Mesenchymal stem cell (in vitro differentiated cells and primary cell): ENCODE measurements around the gene SLC7A4.

Experiments
- DNase-seq: peaks from one replicate; pipeline ENCODE4 v3.0.0-alpha.2; 2013
- H2AFZ ChIP-seq: one replicate; pipeline ENCODE4 v1.6.1; 2013; ENCODE audit warnings: low read depth, mild to moderate bottlenecking, control low read depth, inconsistent platforms, low read length, moderate library complexity
- H2AK5ac ChIP-seq: 2 replicates; pipeline ENCODE4 v1.6.1; 2013; ENCODE audit warnings: low read length, moderate library complexity, mild to moderate bottlenecking, inconsistent platforms; ENCODE audit not compliant: severe bottlenecking
- H2BK120ac ChIP-seq: one replicate; pipeline ENCODE4 v1.6.1; 2013; ENCODE audit warnings: low read depth, mild to moderate bottlenecking, inconsistent platforms, low read length, moderate library complexity
- H2BK12ac ChIP-seq, 2 experiments: one replicate each; pipeline ENCODE4 v1.6.1; 2013; ENCODE audit warnings: inconsistent platforms in 2 of 2, low read length in 2 of 2, mild to moderate bottlenecking in 2 of 2, moderate library complexity in 2 of 2, control low read depth in 1 of 2
- H2BK15ac ChIP-seq: one replicate; pipeline ENCODE4 v1.6.1; 2013; ENCODE audit warnings: mild to moderate bottlenecking, low read depth, inconsistent platforms; ENCODE audit not compliant: poor library complexity, severe bottlenecking
- H2BK5ac ChIP-seq: 2 replicates; pipeline ENCODE4 v1.6.1; 2013; ENCODE audit warnings: low read depth, mild to moderate bottlenecking, low read length, control low read depth, inconsistent platforms; ENCODE audit not compliant: poor library complexity, severe bottlenecking
- H3K14ac ChIP-seq, 2 experiments: one replicate each; pipeline ENCODE4 v1.6.1; 2013; ENCODE audit warnings: inconsistent platforms in 2 of 2, low read length in 2 of 2, control low read depth in 1 of 2, mild to moderate bottlenecking in 1 of 2, moderate library complexity in 1 of 2
- H3K18ac ChIP-seq, 2 experiments: one replicate each; pipeline ENCODE4 v1.6.1; 2013; ENCODE audit warnings: inconsistent platforms in 2 of 2, low read length in 2 of 2, control low read depth in 1 of 2, low read depth in 1 of 2, mild to moderate bottlenecking in 1 of 2
- H3K23ac ChIP-seq, 2 experiments: one replicate each; pipeline ENCODE4 v1.6.1; 2013; ENCODE audit warnings: inconsistent platforms in 2 of 2, low read length in 2 of 2, mild to moderate bottlenecking in 2 of 2, moderate library complexity in 2 of 2, control low read depth in 1 of 2
- H3K27ac ChIP-seq: 2 replicates; pipeline ENCODE4 v1.5.1; 2013; ENCODE audit warnings: mild to moderate bottlenecking, moderate library complexity, low read length, control low read depth, inconsistent platforms; ENCODE audit not compliant: poor library complexity, severe bottlenecking
- H3K27me3 ChIP-seq, 2 experiments: 2 replicates each; pipeline versions ENCODE4 v1.6.1 to v1.7.0; 2013; ENCODE audit warnings: low read length in 2 of 2, mild to moderate bottlenecking in 2 of 2, moderate library complexity in 2 of 2, control low read depth in 1 of 2, inconsistent platforms in 1 of 2; ENCODE audit not compliant: control insufficient read depth in 1 of 2, insufficient read depth in 1 of 2
- H3K36me3 ChIP-seq, 2 experiments: 2 replicates each; pipeline versions ENCODE4 v1.6.1 to v1.7.0; 2013; ENCODE audit warnings: low read length in 2 of 2, control low read depth in 1 of 2, inconsistent platforms in 1 of 2, low read depth in 1 of 2, mild to moderate bottlenecking in 1 of 2; ENCODE audit not compliant: insufficient read depth in 2 of 2, control insufficient read depth in 1 of 2
- H3K4ac ChIP-seq, 2 experiments: one replicate each; pipeline ENCODE4 v1.6.1; 2013; ENCODE audit warnings: inconsistent platforms in 2 of 2, low read length in 2 of 2, mild to moderate bottlenecking in 2 of 2, moderate library complexity in 2 of 2, control low read depth in 1 of 2, low read depth in 1 of 2
- H3K4me1 ChIP-seq: 2 replicates; pipeline ENCODE4 v1.6.1; 2013; ENCODE audit warnings: low read depth, low read length, control low read depth; ENCODE audit not compliant: control insufficient read depth, insufficient read depth
- H3K4me2 ChIP-seq: 2 replicates; pipeline ENCODE4 v1.6.1; 2013; ENCODE audit warnings: low read length, mild to moderate bottlenecking, inconsistent platforms; ENCODE audit not compliant: poor library complexity, severe bottlenecking
- H3K4me3 ChIP-seq, 2 experiments: 2 replicates each; pipeline versions ENCODE4 v1.5.1 to v1.7.0; 2013; ENCODE audit warnings: low read length in 2 of 2, mild to moderate bottlenecking in 2 of 2, control low read depth in 1 of 2, low read depth in 1 of 2; ENCODE audit not compliant: insufficient read depth in 1 of 2
- H3K79me1 ChIP-seq: replicated peaks from 2 replicates; pipeline ENCODE4 v1.6.1; 2013; ENCODE audit warnings: mild to moderate bottlenecking, control low read depth, low read length, inconsistent platforms; ENCODE audit not compliant: poor library complexity, severe bottlenecking
- H3K9ac ChIP-seq: 2 replicates; pipeline ENCODE4 v1.7.0; 2013; ENCODE audit warnings: mild to moderate bottlenecking, low read length, moderate library complexity
- H3K9me3 ChIP-seq: 2 replicates; pipeline ENCODE4 v1.7.0; 2013; ENCODE audit warnings: mild to moderate bottlenecking, low read length; ENCODE audit not compliant: control insufficient read depth
- H4K8ac ChIP-seq: one replicate; pipeline ENCODE4 v1.6.1; 2013; ENCODE audit warnings: inconsistent platforms, mild to moderate bottlenecking, low read length, moderate library complexity
- H4K91ac ChIP-seq: one replicate; pipeline ENCODE4 v1.6.1; 2013; ENCODE audit warnings: mild to moderate bottlenecking, low read length, inconsistent platforms
- WGBS: methylation state at CpG from one replicate; pipeline ENCODE4 v1.1.7; 2013; ENCODE audit warnings: mixed read lengths; 5-methylcytosine and 5-hydroxymethylcytosine counted together

SLC7A4 gene

DNA sequence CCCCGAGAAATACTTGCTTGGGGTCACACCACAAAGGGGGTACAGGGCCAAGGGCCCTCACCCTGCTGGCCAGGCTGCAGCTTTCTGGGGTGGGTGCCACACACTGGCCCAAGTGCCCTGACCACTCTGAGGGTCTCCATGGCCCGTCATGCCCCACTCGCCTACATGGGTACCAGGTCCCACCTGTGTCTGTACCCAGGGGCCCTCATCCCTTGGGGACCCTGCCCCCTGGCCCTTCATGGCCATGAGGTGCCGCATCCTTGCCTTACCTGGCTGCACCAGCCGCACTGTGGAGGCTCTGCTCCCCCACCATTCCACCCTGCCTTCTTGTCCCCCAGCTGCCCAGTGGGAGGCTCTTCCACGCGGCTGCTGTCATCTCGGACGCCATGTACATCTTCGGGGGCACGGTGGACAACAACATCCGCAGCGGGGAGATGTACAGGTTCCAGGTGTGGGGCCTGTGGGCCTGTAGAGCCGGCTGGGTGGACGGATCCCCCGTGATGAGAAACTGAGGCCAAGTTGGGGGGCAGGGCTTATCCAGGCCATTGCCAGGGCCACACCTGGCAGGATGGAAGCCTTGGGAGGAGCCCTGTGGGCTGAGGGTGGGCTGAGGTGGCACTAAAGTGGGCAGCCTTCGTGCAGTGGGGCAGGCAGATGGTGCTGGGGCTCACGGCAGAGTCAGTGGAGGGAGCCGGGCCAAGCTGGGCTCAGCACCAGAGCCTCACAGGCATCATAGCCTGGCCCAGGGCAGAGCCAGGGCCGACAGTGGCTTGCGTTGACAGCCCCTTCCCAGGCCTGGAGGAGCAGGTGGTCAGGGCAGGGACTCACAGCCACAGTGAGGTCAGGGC lies 39.7 kb downstream of the SLC7A4 start:
- Histone ChIP-seq H3K79me1 (peaks cover 21% of the 10 kb centered on the region), H4K91ac (no peak overlapping the region), H3K4me3 (no peak overlapping the region), H3K23ac (no peak overlapping the region), H3K4ac (no peak overlapping the region), H2AFZ (no peak overlapping the region), H2BK12ac (no peak overlapping the region), H2BK15ac (no peak overlapping the region), H2AK5ac (no peak overlapping the region), H3K14ac (no peak overlapping the region), H3K18ac (no peak overlapping the region), H4K8ac (no peak overlapping the region), H3K4me2 (no peak overlapping the region), H3K9ac (no peak overlapping the region), H3K36me3 (peaks cover 75 to 96% of the 10 kb centered on the region in 2 experiments), H3K27me3 (no peaks in the 10 kb centered on the region), H2BK5ac (no peak overlapping the region), H3K4me1 (peaks cover 6% of the 10 kb centered on the region), H3K27ac (no peak overlapping the region), H2BK120ac (no peak overlapping the region), H3K9me3 (no peaks in the 10 kb centered on the region)
- WGBS, result 91% methylated on average over 21 of the region's 21 CpGs
- no peak for DNase-seq

DNA sequence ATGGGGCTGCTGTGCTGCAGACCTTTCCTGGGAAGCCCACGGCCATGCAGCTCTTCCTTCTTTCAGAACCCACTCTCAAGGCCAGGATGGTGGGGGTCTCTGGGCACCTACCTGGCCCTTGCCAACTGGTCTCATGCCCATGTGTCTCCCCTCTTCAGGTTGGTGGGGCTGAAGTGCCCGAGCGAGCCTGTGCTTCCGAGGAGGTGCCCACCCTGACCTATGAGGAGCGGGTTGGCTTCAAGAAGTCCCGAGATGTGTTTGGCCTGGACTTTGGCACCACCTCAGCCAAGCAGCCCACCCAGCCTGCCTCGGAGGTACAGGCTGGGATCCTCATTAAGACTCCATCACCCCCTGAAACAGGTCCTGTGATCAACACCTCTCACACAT lies 40.3 kb downstream of the SLC7A4 start:
- H3K4me1 ChIP-seq, result peaks cover 6% of the 10 kb centered on the region
- no peak overlapping the region for H2BK120ac ChIP-seq
- H2AK5ac ChIP-seq, result no peak overlapping the region
- H3K79me1 ChIP-seq, result peaks cover 18% of the 10 kb centered on the region
- H3K9me3 ChIP-seq, result no peaks in the 10 kb centered on the region
- H2BK12ac ChIP-seq, result no peak overlapping the region
- no peak overlapping the region for H3K4ac ChIP-seq
- no peak overlapping the region for H3K23ac ChIP-seq
- no peak overlapping the region for H3K14ac ChIP-seq
- H3K4me3 ChIP-seq, result no peak overlapping the region
- no peak overlapping the region for H2BK15ac ChIP-seq
- H2AFZ ChIP-seq, result no peak overlapping the region
- no peak overlapping the region for H2BK5ac ChIP-seq
- WGBS, result 95% methylated on average over 7 of the region's 7 CpGs
- peaks cover 75 to 95% of the 10 kb centered on the region in 2 experiments for H3K36me3 ChIP-seq
- no peak overlapping the region for H4K91ac ChIP-seq
- no peak overlapping the region for H3K9ac ChIP-seq
- H3K27ac ChIP-seq, result no peak overlapping the region
- no peak overlapping the region for H4K8ac ChIP-seq
- H3K4me2 ChIP-seq, result no peak overlapping the region
- no peaks in the 10 kb centered on the region for H3K27me3 ChIP-seq
- no peak for DNase-seq
- H3K18ac ChIP-seq, result no peak overlapping the region

DNA sequence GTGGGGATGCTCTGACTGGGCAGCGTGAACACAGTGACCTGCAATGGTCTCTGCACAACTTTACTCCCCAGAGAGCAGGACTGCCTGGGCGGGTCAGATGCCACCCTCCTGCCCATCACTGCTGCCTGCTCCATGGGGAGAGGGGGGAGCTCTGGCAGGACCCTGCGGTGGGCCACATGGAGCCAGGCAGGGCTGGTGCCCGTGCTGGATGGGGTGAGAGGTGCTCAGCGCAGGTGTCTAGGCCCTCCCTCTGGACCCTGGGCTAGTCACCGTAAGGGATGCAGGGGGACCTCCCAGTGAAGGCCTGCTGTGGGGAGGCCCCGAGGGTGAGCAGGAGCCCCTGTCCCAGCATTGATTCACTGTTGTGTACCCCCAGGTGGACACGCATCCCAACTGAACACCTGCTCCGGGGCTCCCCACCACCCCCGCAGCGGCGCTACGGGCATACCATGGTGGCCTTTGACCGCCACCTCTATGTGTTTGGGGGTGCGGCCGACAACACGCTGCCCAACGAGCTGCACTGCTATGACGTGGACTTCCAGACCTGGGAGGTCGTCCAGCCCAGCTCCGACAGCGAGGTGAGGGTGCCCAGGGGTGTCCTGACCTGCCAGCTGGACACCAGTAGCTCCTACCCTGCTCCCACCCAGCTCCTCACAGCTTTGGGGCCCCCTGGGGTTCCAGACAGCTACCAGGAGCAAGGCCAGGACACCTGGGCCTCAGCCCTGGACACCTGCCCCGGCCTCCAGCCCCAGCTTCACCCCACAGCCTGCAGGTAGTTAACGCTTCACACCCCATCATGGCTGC lies 40.9 kb downstream of the SLC7A4 start:
- Histone ChIP-seq H2BK12ac (no peak overlapping the region), H3K14ac (no peak overlapping the region), H3K9me3 (no peaks in the 10 kb centered on the region), H2AK5ac (no peak overlapping the region), H3K27ac (no peak overlapping the region), H3K36me3 (peaks cover 74 to 89% of the 10 kb centered on the region in 2 experiments), H2AFZ (no peak overlapping the region), H3K9ac (no peak overlapping the region), H3K79me1 (peaks cover 21% of the 10 kb centered on the region), H3K4me1 (peaks cover 6% of the 10 kb centered on the region), H4K8ac (no peak overlapping the region), H3K4me3 (no peak overlapping the region), H3K23ac (no peak overlapping the region), H2BK15ac (no peak overlapping the region), H3K18ac (no peak overlapping the region), H2BK120ac (no peak overlapping the region), H3K4me2 (no peak overlapping the region), H2BK5ac (no peak overlapping the region), H3K4ac (no peak overlapping the region), H3K27me3 (no peaks in the 10 kb centered on the region), H4K91ac (no peak overlapping the region)
- DNase-seq, result no peak
- 95% methylated on average over 24 of the region's 24 CpGs for WGBS
